HUES64 (cell line): ENCODE data around the gene TEX44. TPM values are rescaled to one million over a fixed set of nuclear protein-coding genes. Genes with fewer than 3 reads are reported as not detected.
"Not testable (repeated sequence)": the region's sequence is repeated elsewhere in the genome, so short reads cannot be mapped to it uniquely, and the experiment has no call there.

Experiments used
- H3K27ac ChIP-seq: 2 replicates; pipeline ENCODE4 v1.7.0; 2013; ENCODE audit warnings: low read depth, low read length, inconsistent platforms
- H3K27me3 ChIP-seq: 2 replicates; pipeline ENCODE4 v1.6.1; 2013; ENCODE audit warnings: mild to moderate bottlenecking, low read length; ENCODE audit not compliant: insufficient read depth
- H3K36me3 ChIP-seq: 2 replicates; pipeline ENCODE4 v1.6.1; 2013; ENCODE audit warnings: mild to moderate bottlenecking, low read length; ENCODE audit not compliant: insufficient read depth
- H3K4me1 ChIP-seq: 2 replicates; pipeline ENCODE4 v1.6.1; 2013; ENCODE audit warnings: mild to moderate bottlenecking, low read length, moderate library complexity; ENCODE audit not compliant: insufficient read depth
- H3K4me3 ChIP-seq: 2 replicates; pipeline ENCODE4 v1.5.1; 2013; ENCODE audit warnings: mild to moderate bottlenecking, low read length, moderate library complexity
- H3K9ac ChIP-seq: 2 replicates; pipeline ENCODE4 v1.6.1; 2013; ENCODE audit warnings: mild to moderate bottlenecking, low read depth, low read length
- H3K9me3 ChIP-seq: 2 replicates; pipeline ENCODE4 v1.6.1; 2013; ENCODE audit warnings: low read depth, low read length; ENCODE audit not compliant: insufficient read depth
- WGBS: fragments of 150-250, 120-280 bp; methylation state at CpG from one replicate; pipeline ENCODE4 v1.1.7; 2013; ENCODE audit warnings: missing lambda C conversion rate; 5-methylcytosine and 5-hydroxymethylcytosine counted together
- polyA plus RNA-seq, 2 experiments: library from polyadenylated mRNA; stranded (reverse); fragments of 50-300 nt; gene quantifications; one replicate each; pipeline ENCODE4 v1.2.3, GENCODE V29; 2013

The TEX44 gene
- not detected for polyA plus RNA-seq (2013, experiment 1 of 2)
- polyA plus RNA-seq (2013, experiment 2 of 2), result not detected

GRCh38 chr2:231592636-231593145, at the start of gene TEX44:
TSS of gene TEX44 (plus strand) at chr2:231592864. CDS start at chr2:231592952, 88 bp downstream.
- Histone ChIP-seq H3K9ac (no peak within 1 kb of the TSS), H3K9me3 (no peaks in the 10 kb centered on the region), H3K27ac (no peak within 1 kb of the TSS), H3K36me3 (no peaks in the 10 kb centered on the region), H3K4me3 (no peak within 1 kb of the TSS), H3K27me3 (no peaks in the 10 kb centered on the region), H3K4me1 (0 out of 2 replicates have a peak, but pooled peaks cover 2% of the 10 kb centered on the region)
- WGBS, result 92% methylated on average over 6 of the region's 6 CpGs

DNA sequence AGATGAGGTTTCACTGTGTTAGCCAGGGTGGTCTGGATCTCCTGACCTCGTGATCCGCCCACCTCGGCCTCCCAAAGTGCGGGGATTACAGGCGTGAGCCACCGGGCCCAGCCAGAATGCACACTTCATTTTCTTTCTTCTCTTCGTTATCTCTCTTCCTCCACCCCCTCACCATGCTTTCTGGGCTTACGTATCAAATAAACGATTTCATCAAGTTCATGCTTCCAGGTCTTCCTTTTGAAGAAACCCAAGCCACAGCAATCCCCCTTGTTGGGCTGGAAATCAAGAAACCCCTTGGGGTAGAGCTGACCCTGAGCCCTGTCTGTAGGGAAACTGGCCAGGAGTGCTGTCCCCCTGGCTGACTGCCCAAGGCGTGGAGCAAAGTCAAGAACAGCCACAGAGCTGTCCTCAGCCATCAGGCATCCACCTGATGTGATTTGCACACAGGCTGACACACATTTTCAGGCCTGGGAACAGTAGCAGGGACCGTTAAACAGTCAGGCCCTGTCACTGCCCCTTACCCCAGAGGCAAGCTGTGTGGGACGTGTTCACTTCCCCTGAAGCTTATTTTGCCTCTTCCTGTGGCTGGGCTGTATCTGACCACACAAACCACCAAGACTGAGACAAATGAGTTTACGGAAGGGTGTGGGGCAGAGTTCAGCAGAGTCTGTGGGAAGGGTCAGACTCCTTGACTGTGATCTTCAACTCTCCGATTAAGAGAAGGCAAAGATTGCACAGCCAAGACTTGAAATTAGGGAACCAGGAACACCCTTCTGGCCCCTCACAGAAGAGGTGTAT, 47.4 kb upstream of the TEX44 start:
- WGBS, result 93% methylated on average over 14 of the region's 14 CpGs

GRCh38 chr2:231546014-231546715, 46.5 kb upstream of the TEX44 start:
- no peak overlapping the region for H3K4me3 ChIP-seq
- H3K27me3 ChIP-seq, result no peaks in the 10 kb centered on the region
- H3K4me1 ChIP-seq, result no peaks in the 10 kb centered on the region
- 92% methylated on average over 13 of the region's 13 CpGs for WGBS
- H3K9me3 ChIP-seq, result peaks cover 6% of the 10 kb centered on the region
- H3K36me3 ChIP-seq, result no peaks in the 10 kb centered on the region
- H3K27ac ChIP-seq, result no peak overlapping the region
- H3K9ac ChIP-seq, result no peak overlapping the region

More for the DNA sequence above, 47.4 kb upstream of the TEX44 start:
- Histone ChIP-seq H3K36me3 (no peaks in the 10 kb centered on the region), H3K4me3 (no peak overlapping the region), H3K9ac (no peak overlapping the region), H3K9me3 (peaks cover 6% of the 10 kb centered on the region), H3K27me3 (no peaks in the 10 kb centered on the region), H3K27ac (no peak overlapping the region), H3K4me1 (no peaks in the 10 kb centered on the region)

DNA sequence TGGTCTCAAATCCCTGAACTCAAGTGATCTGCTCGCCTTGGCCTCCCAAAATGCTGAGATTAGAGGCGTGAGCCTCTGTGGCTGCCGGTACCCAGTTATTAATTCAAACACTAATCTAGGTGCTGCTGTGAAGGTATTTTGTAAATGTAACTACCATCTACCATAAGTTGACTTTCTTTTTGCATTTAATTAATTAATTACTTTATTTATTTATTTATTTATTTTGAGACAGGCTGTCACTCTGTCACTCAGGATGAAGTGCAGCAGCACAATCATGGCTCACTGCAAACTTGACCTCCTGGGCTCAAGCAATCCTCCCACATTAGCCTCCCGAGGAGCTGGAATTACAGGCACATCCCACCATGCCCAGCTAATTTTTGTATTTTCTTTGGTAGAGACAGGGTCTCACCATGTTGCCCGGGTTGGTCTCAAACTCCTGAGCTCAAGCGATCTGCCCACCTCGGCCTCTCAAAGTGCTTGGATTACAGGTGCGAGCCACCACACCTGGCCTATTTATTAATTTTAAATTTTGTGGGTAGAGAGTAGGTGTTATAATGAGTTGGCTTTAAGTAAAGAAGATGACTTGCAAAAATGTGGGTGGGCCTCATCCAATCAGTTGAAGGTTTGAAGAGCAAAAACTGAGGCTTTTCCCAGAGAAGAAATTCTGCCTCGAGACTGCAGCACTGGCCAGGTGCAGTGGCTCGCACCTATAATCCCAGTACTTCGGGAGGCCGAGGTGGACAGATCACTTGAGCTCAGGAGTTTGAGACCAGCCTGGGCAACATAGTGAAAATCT, 45.2 kb upstream of the TEX44 start:
- Histone ChIP-seq H3K4me1 (no peaks in the 10 kb centered on the region), H3K27ac (no peak overlapping the region), H3K27me3 (no peaks in the 10 kb centered on the region), H3K9me3 (peaks cover 15% of the 10 kb centered on the region), H3K36me3 (no peaks in the 10 kb centered on the region), H3K9ac (no peak overlapping the region), H3K4me3 (no peak overlapping the region)
- WGBS, result 95% methylated on average over 12 of the region's 12 CpGs

DNA sequence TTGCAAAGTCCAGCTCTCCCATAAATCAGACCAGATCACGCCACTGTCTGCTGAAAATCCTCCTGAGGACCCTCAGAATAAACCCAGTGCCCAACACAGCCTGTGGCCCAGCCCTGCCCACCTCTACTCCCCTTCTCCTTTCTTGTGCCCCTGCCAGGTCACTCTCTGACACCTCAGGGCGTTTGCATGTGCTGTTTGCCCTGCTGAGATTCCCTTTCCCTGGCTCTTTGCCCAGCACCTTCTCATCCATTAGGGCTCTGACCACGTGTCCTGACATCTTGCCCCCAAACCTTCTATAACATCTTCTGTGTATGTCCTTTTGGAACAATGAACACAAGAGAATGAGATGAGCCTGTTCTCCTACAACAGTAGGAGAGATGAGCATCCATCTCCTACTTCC, 43.9 kb upstream of the TEX44 start:
- Histone ChIP-seq H3K9ac (no peak overlapping the region), H3K9me3 (peaks cover 16% of the 10 kb centered on the region), H3K4me1 (no peaks in the 10 kb centered on the region), H3K36me3 (no peaks in the 10 kb centered on the region), H3K27ac (no peak overlapping the region), H3K4me3 (no peak overlapping the region), H3K27me3 (no peaks in the 10 kb centered on the region)
- 66% methylated on average over 3 of the region's 3 CpGs for WGBS

- Histone ChIP-seq H3K4me3 (no peak overlapping the region), H3K27ac (no peak overlapping the region), H3K4me1 (no peaks in the 10 kb centered on the region), H3K9me3 (peaks cover 16% of the 10 kb centered on the region), H3K9ac (no peak overlapping the region), H3K27me3 (no peaks in the 10 kb centered on the region), H3K36me3 (no peaks in the 10 kb centered on the region)
- 86% methylated on average over 13 of the region's 13 CpGs for WGBS
These were observed 43.0 kb upstream of the TEX44 start for GRCh38 chr2:231549446-231550239.

GRCh38 chr2:231552752-231553151, 39.9 kb upstream of the TEX44 start:
- H3K4me1 ChIP-seq, result no peaks in the 10 kb centered on the region
- H3K4me3 ChIP-seq, result no peak overlapping the region
- no peak overlapping the region for H3K9ac ChIP-seq

GRCh38 chr2:231554327-231554726, 38.3 kb upstream of the TEX44 start:
- H3K27me3 ChIP-seq, result no peaks in the 10 kb centered on the region
- no peak overlapping the region for H3K9ac ChIP-seq
- WGBS, result 79% methylated on average over 8 of the region's 8 CpGs
- H3K4me3 ChIP-seq, result no peak overlapping the region
- H3K36me3 ChIP-seq, result no peaks in the 10 kb centered on the region
- H3K4me1 ChIP-seq, result no peaks in the 10 kb centered on the region
- peaks cover 16% of the 10 kb centered on the region for H3K9me3 ChIP-seq
- H3K27ac ChIP-seq, result no peak overlapping the region

More at GRCh38 chr2:231552752-231553151, 39.9 kb upstream of the TEX44 start:
- H3K9me3 ChIP-seq, result peaks cover 16% of the 10 kb centered on the region
- H3K27ac ChIP-seq, result no peak overlapping the region
- no peaks in the 10 kb centered on the region for H3K36me3 ChIP-seq
- no peaks in the 10 kb centered on the region for H3K27me3 ChIP-seq

DNA sequence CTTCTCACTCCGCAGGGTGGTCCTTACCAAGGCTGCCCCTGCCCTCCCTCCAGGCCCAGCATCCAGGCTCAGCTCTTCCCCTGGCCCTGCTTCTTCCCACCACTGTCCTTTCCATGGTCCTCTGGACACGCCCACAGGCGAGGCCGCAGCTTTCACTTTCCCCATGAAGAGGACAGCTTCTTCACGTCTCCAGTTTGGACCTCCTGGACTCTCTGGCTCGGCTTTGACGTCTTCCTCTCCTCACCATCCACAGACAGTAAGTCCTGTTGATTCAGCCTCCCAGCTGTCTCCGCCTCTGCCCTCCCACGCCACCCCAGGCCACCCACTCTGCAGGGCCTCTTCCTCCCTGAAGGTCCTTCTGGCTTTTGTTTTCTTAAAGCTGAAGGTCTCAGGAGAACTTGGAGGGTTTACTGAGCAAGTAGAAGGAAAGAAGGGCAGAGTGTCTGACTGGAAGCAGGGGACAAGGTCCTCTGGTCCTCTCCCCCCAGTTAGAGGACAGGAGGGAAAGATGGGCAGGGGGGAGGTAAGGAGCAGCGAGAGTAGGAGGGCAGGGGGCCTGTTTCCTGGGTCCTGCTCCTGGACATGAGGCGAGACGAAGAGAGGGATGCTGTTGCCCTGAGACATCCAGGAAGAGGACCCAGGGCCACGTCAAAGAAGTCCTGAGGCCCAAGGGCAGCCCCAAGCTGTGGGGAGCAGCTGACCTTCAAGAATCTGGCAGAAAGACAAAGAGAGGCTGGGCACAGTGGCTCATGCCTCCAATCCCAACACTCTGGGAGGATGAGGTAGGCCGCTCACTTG, 37.7 kb upstream of the TEX44 start:
- 87% methylated on average over 14 of the region's 14 CpGs for WGBS
- peaks cover 16% of the 10 kb centered on the region for H3K9me3 ChIP-seq
- no peaks in the 10 kb centered on the region for H3K27me3 ChIP-seq
- no peak overlapping the region for H3K4me3 ChIP-seq
- no peaks in the 10 kb centered on the region for H3K4me1 ChIP-seq
- no peak overlapping the region for H3K27ac ChIP-seq
- H3K36me3 ChIP-seq, result no peaks in the 10 kb centered on the region
- no peak overlapping the region for H3K9ac ChIP-seq

- not testable (repeated sequence) for H3K4me1 ChIP-seq, H3K4me3 ChIP-seq, H3K36me3 ChIP-seq, H3K9ac ChIP-seq, H3K27me3 ChIP-seq, H3K27ac ChIP-seq
- WGBS, result 94% methylated on average over 8 of the region's 8 CpGs
- peaks cover 16% of the 10 kb centered on the region for H3K9me3 ChIP-seq
These were observed 36.2 kb upstream of the TEX44 start for GRCh38 chr2:231556496-231556895.
